Esophagus (tissue), 2 donors: ENCODE data around the gene SULT4A1. TPM values are rescaled to one million over a fixed set of nuclear protein-coding genes. Genes with fewer than 3 reads are reported as not detected.

ENCODE experiments used
- H3K27ac ChIP-seq, 2 donors: one replicate each; pipeline ENCODE4 v1.5.1; 2013; ENCODE audit warnings: low read depth in 2 of 2, mild to moderate bottlenecking in 2 of 2, inconsistent platforms in 1 of 2, low read length in 1 of 2, moderate library complexity in 1 of 2
- H3K27me3 ChIP-seq, 2 donors: one replicate each; pipeline ENCODE4 v1.6.1; 2013; ENCODE audit warnings: low read length in 2 of 2, control low read depth in 1 of 2, mild to moderate bottlenecking in 1 of 2; ENCODE audit not compliant: insufficient read depth in 2 of 2, control insufficient read depth in 1 of 2
- H3K36me3 ChIP-seq, 2 donors: one replicate each; pipeline ENCODE4 v1.6.1; 2013; ENCODE audit warnings: low read length in 1 of 2; ENCODE audit not compliant: control insufficient read depth in 2 of 2, insufficient read depth in 2 of 2
- H3K4me1 ChIP-seq, 2 donors: one replicate each; pipeline ENCODE4 v1.6.1; 2013; ENCODE audit warnings: low read length in 1 of 2; ENCODE audit not compliant: control insufficient read depth in 2 of 2, insufficient read depth in 2 of 2
- H3K4me3 ChIP-seq, 2 donors: one replicate each; pipeline ENCODE4 v1.5.1; 2013; ENCODE audit warnings: low read length in 2 of 2, mild to moderate bottlenecking in 2 of 2, low read depth in 1 of 2, moderate library complexity in 1 of 2
- H3K9me3 ChIP-seq, 2 donors: one replicate each; pipeline ENCODE4 v1.6.1; 2013; ENCODE audit warnings: mild to moderate bottlenecking in 2 of 2, low read depth in 1 of 2, low read length in 1 of 2, moderate library complexity in 1 of 2; ENCODE audit not compliant: control insufficient read depth in 2 of 2, insufficient read depth in 1 of 2
- WGBS, 2 donors: extraction: QIAGEN DNeasy Blood & Tissue Kit; methylation state at CpG; one replicate each; pipeline ENCODE4 v1.1.7; 2013; 5-methylcytosine and 5-hydroxymethylcytosine counted together
- polyA plus RNA-seq, 2 donors: library from polyadenylated mRNA; stranded (reverse); fragments of 200-250 nt; gene quantifications; one replicate each; pipeline ENCODE4 v1.2.3, GENCODE V29; 2013
- donor health status: healthy with polysubstance abuse.
- donor health status: Bipolar disorder and iron deficiency.

SULT4A1 gene
- polyA plus RNA-seq, 2 donors, result 0.01 TPM; not detected in 1

DNA sequence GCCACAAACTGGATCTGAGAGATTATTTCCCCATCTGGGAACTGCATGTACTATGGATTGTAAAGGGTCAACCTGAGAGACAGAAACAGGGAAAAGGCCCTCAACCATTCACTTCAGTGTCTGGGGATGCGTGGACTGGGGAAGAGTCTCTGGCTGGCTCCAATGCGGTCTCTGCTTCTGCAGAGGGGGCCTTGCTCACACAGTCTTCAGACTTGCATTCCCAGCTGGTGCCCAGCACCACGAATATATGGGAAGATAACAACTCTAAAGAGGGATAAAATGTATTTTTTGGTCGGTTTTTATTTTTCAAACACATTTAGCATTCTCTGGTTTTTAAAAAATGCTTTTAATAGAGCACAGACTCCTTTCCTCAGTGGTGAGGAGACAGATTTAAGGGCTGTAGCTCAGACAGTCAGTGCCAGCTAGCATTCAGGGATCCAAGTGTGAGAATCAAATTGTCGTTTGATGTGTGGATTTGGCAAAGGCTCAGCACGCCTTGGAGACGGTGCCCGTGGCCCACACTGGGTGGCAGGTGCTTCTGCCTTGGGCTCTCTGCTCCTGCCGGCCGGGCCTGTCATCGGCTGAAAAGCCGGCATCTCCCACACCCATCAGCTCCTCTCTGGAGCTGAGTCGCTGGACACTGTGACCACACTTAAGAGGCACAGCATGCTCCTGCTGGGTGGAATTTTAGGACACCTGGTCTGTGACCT lies 42.2 kb downstream of the SULT4A1 start:
- Histone ChIP-seq H3K36me3 (no peaks in the 10 kb centered on the region), H3K9me3 (no peaks in the 10 kb centered on the region), H3K4me1 (peaks cover 0 to 2% of the 10 kb centered on the region in 2 donors), H3K27ac (no peak overlapping the region), H3K27me3 (peaks cover 0 to 4% of the 10 kb centered on the region in 2 donors), H3K4me3 (no peak overlapping the region)
- WGBS, 2 donors, result 65 to 76% methylated on average over 13 of the region's 13 CpGs

DNA sequence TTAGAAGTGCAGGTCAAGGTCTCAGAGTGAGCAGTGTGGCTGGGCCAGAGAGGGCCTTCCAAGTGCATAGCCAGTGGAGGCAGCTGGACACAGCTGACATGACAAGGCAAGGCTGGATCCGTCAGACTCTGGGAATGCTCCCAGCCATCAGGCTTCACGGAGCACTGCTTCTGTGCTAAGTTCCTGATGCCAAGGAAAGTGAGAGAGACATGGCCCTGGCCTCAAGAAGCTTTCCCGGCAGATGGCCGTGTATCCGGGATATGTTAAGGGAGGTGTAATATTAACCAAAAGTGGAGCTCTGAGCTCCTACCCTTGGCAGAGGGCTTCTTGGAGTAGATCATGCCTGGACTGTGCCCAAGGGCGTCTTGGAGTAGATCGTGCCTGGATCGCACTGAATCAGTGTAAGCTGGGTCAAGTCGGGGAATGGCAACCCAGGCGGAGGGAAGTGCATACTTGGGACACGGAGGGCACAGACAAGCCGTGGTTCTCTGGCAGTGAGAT lies 42.8 kb downstream of the SULT4A1 start:
- Histone ChIP-seq H3K27ac (no peak overlapping the region), H3K4me3 (no peak overlapping the region), H3K27me3 (peaks cover 0 to 4% of the 10 kb centered on the region in 2 donors), H3K36me3 (no peaks in the 10 kb centered on the region), H3K9me3 (no peaks in the 10 kb centered on the region), H3K4me1 (peaks cover 0 to 2% of the 10 kb centered on the region in 2 donors)
- 82 to 87% methylated on average over 12 of the region's 12 CpGs for WGBS, 2 donors

DNA sequence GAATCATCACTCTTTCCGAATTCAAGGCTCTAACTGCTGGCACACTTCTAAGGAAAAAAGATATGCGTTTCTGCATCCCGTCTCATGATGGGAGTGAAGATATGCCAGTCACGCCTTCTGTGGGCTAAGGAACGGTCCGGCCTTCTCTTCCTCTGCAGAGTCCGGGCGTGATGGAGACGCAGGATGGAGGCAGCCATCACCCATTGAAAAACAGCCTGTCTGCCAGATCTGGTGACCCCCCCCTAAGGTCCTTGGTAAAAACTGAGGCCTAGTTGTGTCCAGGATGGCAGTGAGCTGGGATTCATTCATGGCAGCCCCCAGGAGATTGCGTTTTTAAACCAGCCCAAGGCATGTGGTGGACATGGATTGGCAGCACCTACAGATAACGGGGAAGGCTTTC lies 43.3 kb downstream of the SULT4A1 start:
- H3K27ac ChIP-seq, result no peak overlapping the region
- peaks cover 0 to 2% of the 10 kb centered on the region in 2 donors for H3K4me1 ChIP-seq
- H3K27me3 ChIP-seq, result peaks cover 0 to 4% of the 10 kb centered on the region in 2 donors
- H3K9me3 ChIP-seq, result no peaks in the 10 kb centered on the region
- no peaks in the 10 kb centered on the region for H3K36me3 ChIP-seq
- 90 to 92% methylated on average over 11 of the region's 11 CpGs for WGBS, 2 donors
- no peak overlapping the region for H3K4me3 ChIP-seq

DNA sequence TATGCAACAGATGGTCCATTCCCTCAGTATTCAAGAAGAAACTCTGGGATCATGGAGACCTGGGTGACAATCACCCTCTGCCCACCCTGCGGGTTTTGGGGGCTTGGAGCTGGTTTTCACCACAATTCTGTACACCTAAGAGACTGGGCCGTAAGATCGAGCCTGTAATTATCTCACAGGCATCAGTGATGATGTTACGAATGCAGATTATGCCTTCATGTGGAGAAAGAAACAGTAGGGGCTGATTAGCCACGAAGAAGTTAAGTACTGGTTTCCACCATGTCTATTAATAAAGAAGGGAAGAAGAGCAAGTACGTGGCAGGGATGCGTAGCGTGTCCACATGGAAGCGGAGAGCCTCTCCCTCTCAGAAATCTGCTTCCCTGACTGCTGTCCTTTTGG lies 44.9 kb downstream of the SULT4A1 start:
- H3K4me1 ChIP-seq, result peaks cover 5 to 6% of the 10 kb centered on the region in 2 donors
- H3K27ac ChIP-seq, result no peak overlapping the region
- H3K4me3 ChIP-seq, result no peak overlapping the region
- no peaks in the 10 kb centered on the region for H3K27me3 ChIP-seq
- no peaks in the 10 kb centered on the region for H3K9me3 ChIP-seq
- 93 to 94% methylated on average over 9 of the region's 9 CpGs for WGBS, 2 donors
- no peaks in the 10 kb centered on the region for H3K36me3 ChIP-seq

DNA sequence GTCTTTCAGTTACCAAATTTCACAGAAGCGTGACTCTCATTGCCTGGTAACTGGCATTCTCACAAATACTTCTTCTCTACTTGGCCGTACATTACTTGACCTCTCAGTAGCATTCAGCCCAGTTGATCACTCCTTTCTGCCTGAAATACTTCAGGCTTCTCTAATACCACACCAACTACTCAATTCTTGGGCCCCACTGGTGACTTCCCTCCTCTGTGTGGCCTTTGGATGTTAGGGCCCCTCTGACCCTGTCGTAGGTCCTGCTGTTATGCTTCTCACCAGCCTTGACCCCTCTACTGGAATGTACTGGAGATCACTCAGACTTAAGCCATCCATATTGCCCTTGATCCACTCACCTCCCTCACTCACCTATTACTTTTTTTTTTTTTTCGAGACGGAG lies 48.0 kb downstream of the SULT4A1 start:
- no peaks in the 10 kb centered on the region for H3K9me3 ChIP-seq
- H3K27me3 ChIP-seq, result no peaks in the 10 kb centered on the region
- H3K4me3 ChIP-seq, result no peak overlapping the region
- H3K36me3 ChIP-seq, result no peaks in the 10 kb centered on the region
- WGBS, 2 donors, result 95 to 96% methylated on average over 5 of the region's 5 CpGs
- peaks cover 5 to 8% of the 10 kb centered on the region in 2 donors for H3K4me1 ChIP-seq
- no peak overlapping the region for H3K27ac ChIP-seq

DNA sequence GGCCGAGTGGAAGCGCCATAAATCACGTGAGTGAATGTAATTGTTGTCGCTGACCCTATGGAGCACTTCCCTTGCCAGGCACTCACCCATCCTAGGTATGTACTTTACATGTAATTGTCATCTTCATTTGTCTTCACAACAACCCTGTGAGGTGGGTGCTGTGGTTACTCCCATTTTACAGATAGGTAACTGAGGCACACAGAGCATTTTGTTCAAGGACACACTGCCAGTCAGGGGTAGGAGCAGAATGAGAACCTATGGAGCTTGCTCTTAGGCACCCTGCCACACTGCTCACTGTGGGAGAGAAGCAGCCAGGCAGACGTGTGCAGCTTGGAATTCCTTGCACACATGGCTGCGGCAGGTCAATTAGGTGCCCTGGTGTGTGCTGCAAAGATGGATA lies 49.4 kb downstream of the SULT4A1 start:
- no peaks in the 10 kb centered on the region for H3K27me3 ChIP-seq
- peaks cover 5 to 8% of the 10 kb centered on the region in 2 donors for H3K4me1 ChIP-seq
- H3K9me3 ChIP-seq, result no peaks in the 10 kb centered on the region
- 14 to 19% methylated on average over 6 of the region's 6 CpGs for WGBS, 2 donors
- H3K36me3 ChIP-seq, result no peaks in the 10 kb centered on the region
- H3K4me3 ChIP-seq, result peak overlapping the region; percentile 87 to 89
- H3K27ac ChIP-seq, result peak overlapping the region in 1 of 2 donors; percentile 66

DNA sequence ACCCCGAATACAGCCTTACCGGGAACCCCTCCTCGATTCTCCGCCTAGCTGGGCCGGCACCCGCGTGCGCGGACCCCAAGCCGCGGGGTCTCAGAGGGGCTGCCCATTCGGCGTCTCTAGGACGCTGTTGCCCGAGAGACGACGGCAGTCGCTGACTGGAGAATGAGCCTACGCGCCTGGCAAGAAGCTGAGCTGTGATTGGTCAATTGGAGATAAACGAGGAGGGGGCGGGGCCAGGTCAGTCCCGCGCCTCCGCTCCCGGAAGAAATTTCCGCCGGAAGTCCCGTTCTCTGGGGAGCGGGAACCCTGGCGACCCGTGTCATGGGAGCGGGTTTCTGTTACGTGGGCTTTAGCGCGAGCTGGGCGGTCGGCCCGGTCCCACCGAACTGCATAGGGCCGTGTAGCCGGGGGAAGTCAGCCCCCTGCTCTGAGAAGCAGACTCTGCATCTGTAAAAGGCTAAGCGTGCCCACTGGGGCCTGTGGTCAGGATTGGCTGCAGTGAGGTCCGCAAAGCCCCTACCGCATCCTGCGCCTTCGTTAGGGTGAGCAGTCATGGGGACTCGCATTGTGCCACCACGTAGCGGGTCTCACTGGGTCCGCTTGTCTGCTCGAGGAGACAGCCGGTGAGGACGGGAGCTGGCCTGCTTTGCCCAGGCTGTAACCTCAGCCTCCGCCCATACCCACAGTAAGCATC lies 50.0 kb downstream of the SULT4A1 start, which contains the start of gene EFCAB6:
Gene EFCAB6, minus strand, starts transcription at position 157 of the 694 bp plus-strand sequence. CDS start 29,987 bp downstream, outside the sequence.
- H3K4me1 ChIP-seq, result peaks cover 5 to 8% of the 10 kb centered on the region in 2 donors
- 1% methylated on average over 53 to 55 of the region's 55 CpGs for WGBS, 2 donors
- no peaks in the 10 kb centered on the region for H3K36me3 ChIP-seq
- H3K4me3 ChIP-seq, result peak within 1 kb of the TSS; percentile 87 to 89
- H3K9me3 ChIP-seq, result no peaks in the 10 kb centered on the region
- no peaks in the 10 kb centered on the region for H3K27me3 ChIP-seq
- H3K27ac ChIP-seq, result peak within 1 kb of the TSS; percentile 66 to 81

DNA sequence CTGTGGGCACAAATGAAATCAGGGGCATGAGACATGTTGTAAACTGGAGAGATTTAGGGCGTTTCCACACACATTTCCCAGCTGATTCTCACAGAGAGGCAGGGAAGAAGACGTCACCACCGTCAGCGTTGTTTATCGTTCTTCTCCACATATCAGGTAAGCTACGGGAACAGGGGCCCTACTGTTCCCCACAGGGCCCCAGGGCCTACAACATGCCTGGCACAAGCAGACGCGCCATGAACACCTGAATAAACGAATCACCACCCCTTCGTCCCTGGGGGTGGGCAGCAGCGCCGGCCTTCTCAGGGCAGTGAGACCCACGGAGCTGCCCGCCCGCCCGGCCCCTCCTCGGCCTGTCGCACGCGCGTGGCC lies 50.5 kb downstream of the SULT4A1 start:
- 0% methylated on average over 19 to 21 of the region's 21 CpGs for WGBS, 2 donors
- Histone ChIP-seq H3K9me3 (no peaks in the 10 kb centered on the region), H3K36me3 (no peaks in the 10 kb centered on the region), H3K4me3 (peak overlapping the region; percentile 87 to 89), H3K27me3 (no peaks in the 10 kb centered on the region), H3K27ac (peak overlapping the region; percentile 31 to 56), H3K4me1 (peaks cover 5 to 8% of the 10 kb centered on the region in 2 donors)

DNA sequence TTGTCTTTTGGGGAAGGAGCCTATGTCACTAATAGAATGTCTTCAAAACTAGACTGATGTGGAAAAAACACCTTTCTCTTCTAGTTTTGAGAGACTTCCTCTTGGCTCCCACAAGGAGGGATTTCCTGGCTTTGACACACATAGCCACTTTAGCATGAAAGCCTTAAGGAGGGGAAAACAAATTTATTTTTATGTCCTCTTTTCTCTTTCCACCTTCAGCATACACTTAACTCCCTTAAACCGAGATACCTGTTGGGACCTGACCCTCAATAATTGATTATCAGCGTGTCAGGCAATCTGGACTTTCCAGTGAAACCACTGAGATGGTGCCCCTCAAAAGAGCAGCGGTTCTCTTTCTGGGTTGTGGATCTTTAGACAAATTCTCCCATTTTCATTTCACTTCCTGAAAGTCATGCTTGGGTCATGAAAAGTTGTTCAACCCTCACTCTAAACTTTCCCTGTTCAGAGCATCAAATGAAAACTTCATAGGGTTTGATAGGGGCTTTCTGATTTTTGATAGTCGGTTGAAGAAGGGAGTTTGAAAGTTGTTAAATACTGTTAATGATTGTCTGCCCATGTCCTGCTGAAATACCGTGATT lies 59.3 kb downstream of the SULT4A1 start:
- Histone ChIP-seq H3K36me3 (no peaks in the 10 kb centered on the region), H3K4me1 (no peaks in the 10 kb centered on the region), H3K27ac (no peak overlapping the region), H3K4me3 (no peak overlapping the region), H3K9me3 (no peaks in the 10 kb centered on the region), H3K27me3 (no peaks in the 10 kb centered on the region)
- WGBS, 2 donors, result 69 to 71% methylated on average over 5 of the region's 5 CpGs
